Measurements from ENCODE around the gene FADD.

The FADD gene

DNA sequence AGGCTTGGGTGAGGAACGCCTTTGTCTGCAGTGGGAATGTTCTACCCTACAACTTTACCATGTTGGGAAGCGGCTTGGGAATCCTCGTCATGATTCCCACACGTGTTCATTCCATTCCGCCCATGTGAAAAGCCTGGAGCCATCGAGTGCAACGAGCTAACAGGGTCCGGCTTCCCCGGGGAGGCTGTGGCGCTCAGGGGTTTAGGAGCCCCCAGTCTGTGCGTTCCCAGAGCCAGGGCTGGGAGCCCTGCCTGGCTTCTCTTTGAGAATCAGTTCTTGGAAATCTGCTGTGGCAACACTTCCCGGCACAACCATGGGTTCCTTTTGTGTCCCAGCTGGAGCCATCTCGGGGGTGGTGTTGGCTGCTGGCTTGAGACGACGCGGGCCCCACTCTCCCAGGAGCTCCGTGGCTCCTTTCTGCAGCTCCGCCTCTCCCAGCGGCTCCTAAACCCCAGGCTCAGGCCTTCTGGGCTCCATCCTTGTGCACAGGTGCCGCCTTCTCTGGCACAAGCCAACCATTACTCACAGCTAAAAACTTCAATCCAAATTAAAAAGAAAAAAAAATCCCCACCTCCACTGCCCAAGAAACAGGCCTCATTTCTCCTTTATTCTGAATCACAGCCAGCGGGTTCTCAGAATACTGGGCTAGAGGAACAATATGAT, 48.7 kb downstream of the FADD start:
- H3K9me3 Mint-ChIP-seq (ENCODE audit: low read depth), result peaks cover 3% of the 10 kb centered on the region
- H3K27me3 Mint-ChIP-seq, result peaks cover 2% of the 10 kb centered on the region
- H3K4me3 Mint-ChIP-seq, result no peak overlapping the region
- H3K27ac Mint-ChIP-seq, result no peak overlapping the region
- no peaks in the 10 kb centered on the region for H3K4me1 Mint-ChIP-seq (ENCODE audit: low read depth)
- no peaks in the 10 kb centered on the region for H3K36me3 Mint-ChIP-seq

DNA sequence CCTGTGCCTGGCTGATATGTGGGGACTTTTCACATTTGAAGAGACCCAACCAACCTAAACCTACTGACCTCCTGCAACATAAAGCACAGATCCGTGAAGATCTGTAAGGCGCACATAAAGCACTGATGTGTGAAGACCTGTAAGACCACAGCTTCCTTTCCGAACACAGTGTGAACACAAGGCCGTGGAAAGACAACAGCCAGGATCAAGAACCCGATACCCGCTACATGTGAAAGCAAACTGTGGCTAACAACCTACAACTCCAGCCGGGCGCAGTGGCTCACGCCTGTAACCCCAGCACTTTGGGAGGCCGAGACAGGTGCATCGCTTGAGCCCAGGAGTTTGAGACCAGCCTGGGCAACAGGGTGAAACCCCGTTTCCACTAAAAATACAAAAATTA, 49.7 kb downstream of the FADD start:
- H3K4me1 Mint-ChIP-seq (ENCODE audit: low read depth), result no peaks in the 10 kb centered on the region
- peaks cover 2% of the 10 kb centered on the region for H3K27me3 Mint-ChIP-seq
- H3K9me3 Mint-ChIP-seq (ENCODE audit: low read depth), result no peaks in the 10 kb centered on the region
- H3K4me3 Mint-ChIP-seq, result no peak overlapping the region
- H3K36me3 Mint-ChIP-seq, result no peaks in the 10 kb centered on the region
- H3K27ac Mint-ChIP-seq, result no peak overlapping the region

DNA sequence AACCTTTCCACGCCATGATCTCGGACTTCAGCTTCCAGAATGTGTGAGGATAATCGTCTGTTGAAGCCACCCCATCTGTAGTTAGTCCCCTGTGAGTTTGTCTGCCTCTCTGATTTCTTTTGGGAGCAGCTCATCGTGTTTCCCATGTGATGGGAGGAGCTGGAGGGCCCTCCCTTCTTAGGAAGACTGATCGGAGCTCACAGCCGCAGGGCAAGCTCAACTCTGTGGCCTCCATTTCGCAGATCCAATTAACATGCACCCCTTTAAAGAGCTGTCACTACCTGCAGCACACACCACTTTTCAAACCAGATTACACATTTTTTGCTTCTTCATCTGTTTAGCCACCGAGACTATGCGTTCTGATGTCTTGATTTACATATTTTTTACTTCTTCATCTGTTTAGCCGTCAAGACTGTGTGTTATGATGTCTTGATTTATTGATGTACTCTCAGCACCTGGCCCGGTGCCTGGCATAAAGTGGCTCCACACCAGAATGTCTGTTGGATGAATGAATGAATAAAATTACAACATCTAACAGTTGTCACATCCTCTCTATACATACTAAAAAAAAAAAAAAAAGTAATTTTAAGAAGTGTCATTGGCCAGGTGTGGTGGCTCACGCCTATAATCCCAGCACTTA, 52.5 kb downstream of the FADD start:
- H3K36me3 Mint-ChIP-seq, result no peaks in the 10 kb centered on the region
- H3K4me3 Mint-ChIP-seq, result no peak overlapping the region
- H3K9me3 Mint-ChIP-seq (ENCODE audit: low read depth), result no peaks in the 10 kb centered on the region
- no peak overlapping the region for H3K27ac Mint-ChIP-seq
- H3K27me3 Mint-ChIP-seq, result peaks cover 2% of the 10 kb centered on the region
- no peaks in the 10 kb centered on the region for H3K4me1 Mint-ChIP-seq (ENCODE audit: low read depth)

All from activated naive CD8-positive, alpha-beta T cell (primary cell).